Nephron progenitor cell (in vitro differentiated cells): Measurements from ENCODE around the gene OR5AR1.

Experiments
- DNase-seq: peaks from one replicate; pipeline ENCODE4 v3.0.0; 2021
- H3K27ac Mint-ChIP-seq: 2 replicates; pipeline ENCODE4 v1.8.0; 2021; ENCODE audit warnings: mild to moderate bottlenecking, moderate library complexity, mixed read lengths
- H3K27me3 Mint-ChIP-seq: 2 replicates; pipeline ENCODE4 v1.8.0; 2021; ENCODE audit warnings: mild to moderate bottlenecking, low read depth, mixed read lengths; ENCODE audit not compliant: poor library complexity
- H3K36me3 Mint-ChIP-seq: 2 replicates; pipeline ENCODE4 v1.8.0; 2021; ENCODE audit warnings: low read depth, mixed read lengths
- H3K4me1 Mint-ChIP-seq: 2 replicates; pipeline ENCODE4 v1.8.0; 2021; ENCODE audit warnings: mixed read lengths
- H3K4me3 Mint-ChIP-seq: 2 replicates; pipeline ENCODE4 v1.8.0; 2021; ENCODE audit warnings: mild to moderate bottlenecking, moderate library complexity, mixed read lengths
- H3K9me3 Mint-ChIP-seq: 2 replicates; pipeline ENCODE4 v1.8.0; 2021; ENCODE audit warnings: mild to moderate bottlenecking, moderate library complexity, mixed read lengths
- TF ChIP-seq, protein P1 (sequence below): fragments of 200-600 bp; sonication (generic); IDR thresholded peaks from 2 replicates; pipeline ENCODE4 v1.5.0; 2021; ENCODE audit warnings: antibody characterized with exemption

Gene OR5AR1

DNA sequence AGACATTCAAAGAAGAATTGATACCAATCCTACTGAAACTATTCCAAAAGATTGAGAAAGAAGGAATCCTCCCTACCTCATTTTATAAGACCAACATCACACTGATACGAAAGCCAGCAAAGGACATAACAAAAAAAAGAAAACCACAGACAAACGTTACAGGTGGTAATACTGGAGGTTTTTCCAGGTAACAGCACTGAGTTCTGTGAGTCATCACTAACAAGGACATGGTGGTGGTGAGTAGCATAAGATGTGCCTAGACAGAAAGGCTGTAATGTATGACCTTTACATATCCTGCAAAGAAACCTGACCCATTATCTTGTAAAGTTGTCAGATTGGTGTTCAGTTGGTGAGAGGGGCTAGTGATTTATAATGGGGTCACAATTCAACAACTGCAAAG, 50.7 kb downstream of the OR5AR1 start:
- H3K27ac Mint-ChIP-seq: no peak overlapping the region
- H3K27me3 Mint-ChIP-seq: no peaks in the 10 kb centered on the region
- peaks cover 11% of the 10 kb centered on the region for H3K9me3 Mint-ChIP-seq
- TF ChIP-seq, protein P1, sequence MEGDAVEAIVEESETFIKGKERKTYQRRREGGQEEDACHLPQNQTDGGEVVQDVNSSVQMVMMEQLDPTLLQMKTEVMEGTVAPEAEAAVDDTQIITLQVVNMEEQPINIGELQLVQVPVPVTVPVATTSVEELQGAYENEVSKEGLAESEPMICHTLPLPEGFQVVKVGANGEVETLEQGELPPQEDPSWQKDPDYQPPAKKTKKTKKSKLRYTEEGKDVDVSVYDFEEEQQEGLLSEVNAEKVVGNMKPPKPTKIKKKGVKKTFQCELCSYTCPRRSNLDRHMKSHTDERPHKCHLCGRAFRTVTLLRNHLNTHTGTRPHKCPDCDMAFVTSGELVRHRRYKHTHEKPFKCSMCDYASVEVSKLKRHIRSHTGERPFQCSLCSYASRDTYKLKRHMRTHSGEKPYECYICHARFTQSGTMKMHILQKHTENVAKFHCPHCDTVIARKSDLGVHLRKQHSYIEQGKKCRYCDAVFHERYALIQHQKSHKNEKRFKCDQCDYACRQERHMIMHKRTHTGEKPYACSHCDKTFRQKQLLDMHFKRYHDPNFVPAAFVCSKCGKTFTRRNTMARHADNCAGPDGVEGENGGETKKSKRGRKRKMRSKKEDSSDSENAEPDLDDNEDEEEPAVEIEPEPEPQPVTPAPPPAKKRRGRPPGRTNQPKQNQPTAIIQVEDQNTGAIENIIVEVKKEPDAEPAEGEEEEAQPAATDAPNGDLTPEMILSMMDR: no peak
- H3K36me3 Mint-ChIP-seq: no peaks in the 10 kb centered on the region
- DNase-seq: no peak
- no peak overlapping the region for H3K4me3 Mint-ChIP-seq
- no peaks in the 10 kb centered on the region for H3K4me1 Mint-ChIP-seq
